SJCRH30 (cell line): ENCODE results near the gene SCARF2. TPM values are rescaled to one million over a fixed set of nuclear protein-coding genes. Genes with fewer than 3 reads are reported as not detected.

ENCODE experiments used
- DNase-seq, 2 experiments: peaks; one replicate each; pipeline ENCODE4 v3.0.0-alpha.2; 2015 to 2020
- H3K27ac ChIP-seq: fragments of 250-450 bp; sonication (Bioruptor Pico); 2 replicates; pipeline ENCODE4 v1.5.1; 2020; ENCODE audit warnings: mild to moderate bottlenecking, moderate library complexity
- H3K27me3 ChIP-seq: fragments of 250-450 bp; sonication (Bioruptor Pico); 2 replicates; pipeline ENCODE4 v1.5.1; 2020; ENCODE audit warnings: mild to moderate bottlenecking, moderate library complexity
- H3K36me3 ChIP-seq: fragments of 250-450 bp; sonication (Bioruptor Pico); 2 replicates; pipeline ENCODE4 v1.5.1; 2020; ENCODE audit warnings: mild to moderate bottlenecking, moderate library complexity
- H3K4me1 ChIP-seq: fragments of 250-450 bp; sonication (Bioruptor Pico); 2 replicates; pipeline ENCODE4 v1.5.1; 2020; ENCODE audit warnings: mild to moderate bottlenecking, moderate library complexity
- H3K4me3 ChIP-seq: fragments of 250-450 bp; sonication (Bioruptor Pico); 2 replicates; pipeline ENCODE4 v1.5.1; 2020; ENCODE audit warnings: mild to moderate bottlenecking, moderate library complexity
- H3K9me3 ChIP-seq: fragments of 250-450 bp; sonication (Bioruptor Pico); replicated peaks from 2 replicates; pipeline ENCODE4 v1.5.1; 2020; ENCODE audit warnings: mild to moderate bottlenecking, moderate library complexity
- total RNA-seq: library from RNA; depleted of rRNA; stranded (reverse); fragments of >200 nt; shearing (Covaris generic); gene quantifications from 2 replicates; pipeline ENCODE4 v1.2.3, GENCODE V29; 2014

Gene SCARF2
- total RNA-seq, 1 experiment from 2014 or later: 12.9 TPM

DNA sequence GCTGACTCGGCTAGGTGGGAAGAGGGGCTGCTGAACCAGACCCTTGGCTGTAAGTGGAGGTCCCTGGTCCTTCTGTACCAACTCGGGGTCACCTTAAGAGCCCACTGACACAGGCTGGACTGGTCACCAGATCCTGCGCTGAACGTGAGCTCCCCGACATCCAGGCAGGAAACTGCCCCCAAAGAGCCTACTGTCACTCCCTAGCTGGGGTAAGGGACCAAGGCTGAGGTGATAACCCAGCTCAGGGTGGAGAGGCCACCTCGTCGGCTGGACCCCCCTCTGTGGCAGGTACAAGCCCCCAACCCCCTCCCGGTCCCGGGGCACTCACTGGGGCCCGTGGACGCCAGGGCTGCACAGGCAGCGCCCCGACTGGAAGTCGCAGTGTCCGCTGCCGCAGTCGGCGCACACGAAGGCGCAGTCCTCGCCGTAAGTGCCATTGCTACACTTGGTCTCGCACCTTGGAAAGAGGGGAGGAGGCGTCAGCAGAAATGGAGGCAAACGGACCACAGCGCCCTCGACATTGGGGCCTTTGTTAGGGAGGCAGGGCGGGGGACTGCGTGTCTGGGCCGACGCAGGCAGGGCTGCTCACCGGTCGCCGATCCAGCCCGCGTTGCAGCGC lies 7.4 kb downstream of the SCARF2 start:
- no peaks in the 10 kb centered on the region for H3K9me3 ChIP-seq
- H3K36me3 ChIP-seq: peaks cover 29% of the 10 kb centered on the region
- no peak overlapping the region for H3K27ac ChIP-seq
- no peaks in the 10 kb centered on the region for H3K4me1 ChIP-seq
- no peaks in the 10 kb centered on the region for H3K27me3 ChIP-seq
- DNase-seq: no peak
- H3K4me3 ChIP-seq: no peak overlapping the region

- Histone ChIP-seq H3K27me3 (no peaks in the 10 kb centered on the region), H3K27ac (no peak overlapping the region), H3K4me3 (no peak overlapping the region), H3K36me3 (peaks cover 29% of the 10 kb centered on the region), H3K9me3 (no peaks in the 10 kb centered on the region), H3K4me1 (no peaks in the 10 kb centered on the region)
- no peak for DNase-seq
Measured at GRCh38 chr22:20429254-20430100, 8.1 kb downstream of the SCARF2 start.

- DNase-seq: no peak
- Histone ChIP-seq H3K27me3 (no peaks in the 10 kb centered on the region), H3K27ac (no peak overlapping the region), H3K36me3 (peaks cover 29% of the 10 kb centered on the region), H3K4me1 (no peaks in the 10 kb centered on the region), H3K9me3 (no peaks in the 10 kb centered on the region), H3K4me3 (no peak overlapping the region)
Measured at GRCh38 chr22:20428496-20429253, 8.9 kb downstream of the SCARF2 start.

- peaks cover 29% of the 10 kb centered on the region for H3K36me3 ChIP-seq
- no peak for DNase-seq
- H3K27ac ChIP-seq: no peak overlapping the region
- H3K4me1 ChIP-seq: no peaks in the 10 kb centered on the region
- H3K4me3 ChIP-seq: no peak overlapping the region
- H3K9me3 ChIP-seq: no peaks in the 10 kb centered on the region
- H3K27me3 ChIP-seq: no peaks in the 10 kb centered on the region
Measured at GRCh38 chr22:20427945-20428417, 9.6 kb downstream of the SCARF2 start.

DNA sequence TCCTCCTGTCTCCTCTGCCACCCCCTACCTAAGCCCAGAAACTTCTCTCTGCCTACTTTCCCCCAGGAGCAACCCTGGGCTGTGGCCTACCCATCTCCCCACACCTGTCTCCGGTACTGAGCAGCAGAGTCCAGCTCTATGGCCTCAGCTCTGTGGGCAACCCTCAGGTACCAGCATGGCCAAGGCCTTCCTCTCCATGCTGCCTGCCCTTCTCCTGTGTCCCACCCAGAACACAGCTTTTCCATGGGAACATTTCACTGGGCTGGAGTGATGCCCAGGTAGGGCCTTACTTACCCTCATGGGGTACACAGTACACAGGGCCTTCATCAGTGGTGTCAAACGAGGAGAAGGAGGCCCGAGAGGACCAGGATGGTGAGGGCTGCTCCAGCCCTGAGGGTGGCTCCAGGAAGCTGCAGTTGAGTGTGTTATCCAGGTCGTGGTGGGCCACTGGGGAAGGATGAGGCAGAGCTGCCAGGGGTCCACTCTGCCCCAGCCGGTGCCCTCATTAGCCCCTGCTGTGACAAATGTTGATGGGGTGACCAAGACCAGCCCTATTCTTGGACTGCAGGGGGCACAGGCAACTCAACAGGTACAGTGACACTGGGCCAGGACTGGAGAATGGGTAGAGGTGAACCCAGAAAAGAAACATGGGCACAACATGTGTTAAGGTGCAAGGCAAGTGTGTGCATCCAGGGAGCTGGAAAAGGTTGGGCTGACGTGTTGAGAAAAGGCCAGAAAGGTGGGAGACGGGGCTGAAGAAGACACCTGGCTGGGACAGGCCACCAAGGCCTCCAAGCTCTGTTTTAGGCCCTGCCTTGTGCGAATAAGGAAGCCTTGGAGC lies 10.3 kb downstream of the SCARF2 start:
- H3K36me3 ChIP-seq: peaks cover 29% of the 10 kb centered on the region

GRCh38 chr22:20426259-20426615 lies 11.4 kb downstream of the SCARF2 start:
- H3K4me1 ChIP-seq: no peaks in the 10 kb centered on the region
- no peak overlapping the region for H3K27ac ChIP-seq
- DNase-seq: no peak
- no peaks in the 10 kb centered on the region for H3K27me3 ChIP-seq
- H3K36me3 ChIP-seq: peaks cover 29% of the 10 kb centered on the region
- H3K4me3 ChIP-seq: no peak overlapping the region
- no peaks in the 10 kb centered on the region for H3K9me3 ChIP-seq

More for the DNA sequence above, 10.3 kb downstream of the SCARF2 start:
- DNase-seq: no peak
- H3K27me3 ChIP-seq: no peaks in the 10 kb centered on the region
- no peak overlapping the region for H3K4me3 ChIP-seq
- no peak overlapping the region for H3K27ac ChIP-seq
- H3K9me3 ChIP-seq: no peaks in the 10 kb centered on the region
- H3K4me1 ChIP-seq: no peaks in the 10 kb centered on the region

GRCh38 chr22:20425566-20426258 lies 11.9 kb downstream of the SCARF2 start:
- H3K36me3 ChIP-seq: peaks cover 28% of the 10 kb centered on the region
- H3K4me1 ChIP-seq: no peaks in the 10 kb centered on the region
- no peak overlapping the region for H3K4me3 ChIP-seq
- no peaks in the 10 kb centered on the region for H3K27me3 ChIP-seq
- no peak for DNase-seq
- H3K27ac ChIP-seq: no peak overlapping the region
- no peaks in the 10 kb centered on the region for H3K9me3 ChIP-seq

DNA sequence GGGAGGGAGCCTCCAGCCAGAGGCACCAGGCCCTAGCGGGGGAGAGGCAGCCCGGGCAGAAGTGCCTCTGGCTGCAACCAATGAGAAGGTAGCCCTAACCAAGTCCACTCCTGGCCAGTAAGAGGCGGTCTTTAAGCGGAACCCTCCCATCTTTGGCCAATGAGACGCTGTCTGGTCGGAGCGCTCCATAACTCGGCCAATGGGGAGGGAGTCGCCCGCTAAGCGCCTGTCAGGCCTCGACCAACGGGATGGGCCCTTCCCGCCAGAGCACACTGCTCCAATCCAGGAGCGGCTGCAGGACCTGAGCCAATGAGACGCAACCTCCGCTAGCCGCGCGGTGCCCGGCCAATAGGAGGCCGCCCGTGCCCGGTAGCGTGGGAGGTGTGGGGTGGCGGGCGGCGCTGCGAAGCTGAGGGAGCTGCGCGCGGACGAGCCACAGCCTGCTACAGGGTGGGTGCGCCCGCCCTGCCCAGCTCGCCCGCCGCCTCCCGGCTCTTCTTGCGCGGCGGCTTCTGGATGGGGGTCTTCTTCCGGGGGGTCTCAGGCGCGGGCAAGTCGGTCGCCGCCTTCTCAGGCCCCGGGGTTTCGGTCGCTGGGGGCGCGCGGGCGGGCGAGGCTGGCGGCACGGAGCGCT lies 12.6 kb downstream of the SCARF2 start:
- Histone ChIP-seq H3K9me3 (no peaks in the 10 kb centered on the region), H3K27me3 (no peaks in the 10 kb centered on the region), H3K27ac (no peak overlapping the region), H3K4me3 (no peak overlapping the region), H3K4me1 (no peaks in the 10 kb centered on the region), H3K36me3 (peaks cover 22% of the 10 kb centered on the region)
- DNase-seq: no peak

- no peaks in the 10 kb centered on the region for H3K27me3 ChIP-seq
- peaks cover 17% of the 10 kb centered on the region for H3K36me3 ChIP-seq
- H3K4me1 ChIP-seq: no peaks in the 10 kb centered on the region
- no peak overlapping the region for H3K27ac ChIP-seq
- H3K9me3 ChIP-seq: no peaks in the 10 kb centered on the region
- no peak for DNase-seq
- H3K4me3 ChIP-seq: no peak overlapping the region
Measured at GRCh38 chr22:20424568-20424931, 13.1 kb downstream of the SCARF2 start.

- Histone ChIP-seq H3K4me3 (no peak overlapping the region), H3K27ac (no peak overlapping the region), H3K9me3 (no peaks in the 10 kb centered on the region), H3K27me3 (no peaks in the 10 kb centered on the region), H3K4me1 (no peaks in the 10 kb centered on the region), H3K36me3 (peaks cover 13% of the 10 kb centered on the region)
- no peak for DNase-seq
Measured at GRCh38 chr22:20423906-20424551, 13.6 kb downstream of the SCARF2 start.

DNA sequence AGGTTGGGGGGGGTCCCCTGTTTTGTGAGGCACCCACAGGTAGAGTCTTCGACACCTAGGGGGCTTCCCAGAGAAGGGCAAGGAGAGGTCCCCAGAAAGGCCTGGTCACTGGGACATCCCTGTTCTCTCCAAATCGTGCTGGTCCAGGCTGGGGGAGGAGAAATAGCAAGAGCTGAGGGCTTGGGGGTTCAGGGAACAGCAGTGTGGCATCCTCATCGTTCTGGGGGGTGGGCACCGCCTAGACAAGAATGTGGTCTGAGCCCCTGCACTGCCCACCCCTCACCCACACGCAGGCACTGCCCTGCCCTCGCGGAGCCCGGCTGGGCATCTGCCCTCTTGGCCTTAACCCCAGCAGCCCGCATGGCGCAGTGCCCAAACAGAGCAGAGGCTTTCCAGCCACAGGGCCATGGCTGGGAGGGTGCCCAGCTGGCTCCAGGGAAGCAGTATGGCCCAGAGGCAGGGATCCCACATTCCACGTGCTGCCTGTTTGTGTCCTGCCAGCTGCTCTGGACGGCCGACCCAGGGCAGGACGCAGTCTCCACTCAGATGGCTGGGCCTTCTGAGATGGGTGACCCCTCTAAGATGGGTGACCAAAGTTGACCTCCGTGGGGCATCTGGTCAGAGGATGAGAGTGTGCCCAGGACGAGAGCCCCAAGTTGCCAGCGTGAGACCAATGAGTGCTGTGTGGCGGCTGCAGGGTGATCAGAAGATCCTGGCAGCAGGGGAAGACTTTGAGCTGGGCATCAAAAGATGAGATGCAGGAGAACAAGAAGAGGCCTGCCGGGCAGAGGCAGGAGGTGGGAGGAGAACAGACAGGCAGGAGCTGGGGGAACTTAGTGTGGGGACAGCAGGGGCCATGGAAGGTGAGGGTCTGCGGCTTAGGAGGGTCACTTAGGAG lies 14.4 kb downstream of the SCARF2 start:
- H3K4me3 ChIP-seq: no peak overlapping the region
- no peaks in the 10 kb centered on the region for H3K27me3 ChIP-seq
- no peaks in the 10 kb centered on the region for H3K9me3 ChIP-seq
- peaks cover 13% of the 10 kb centered on the region for H3K36me3 ChIP-seq
- H3K4me1 ChIP-seq: no peaks in the 10 kb centered on the region; the same call in 1 of the 2 replicates
- DNase-seq: no peak
- no peak overlapping the region for H3K27ac ChIP-seq

DNA sequence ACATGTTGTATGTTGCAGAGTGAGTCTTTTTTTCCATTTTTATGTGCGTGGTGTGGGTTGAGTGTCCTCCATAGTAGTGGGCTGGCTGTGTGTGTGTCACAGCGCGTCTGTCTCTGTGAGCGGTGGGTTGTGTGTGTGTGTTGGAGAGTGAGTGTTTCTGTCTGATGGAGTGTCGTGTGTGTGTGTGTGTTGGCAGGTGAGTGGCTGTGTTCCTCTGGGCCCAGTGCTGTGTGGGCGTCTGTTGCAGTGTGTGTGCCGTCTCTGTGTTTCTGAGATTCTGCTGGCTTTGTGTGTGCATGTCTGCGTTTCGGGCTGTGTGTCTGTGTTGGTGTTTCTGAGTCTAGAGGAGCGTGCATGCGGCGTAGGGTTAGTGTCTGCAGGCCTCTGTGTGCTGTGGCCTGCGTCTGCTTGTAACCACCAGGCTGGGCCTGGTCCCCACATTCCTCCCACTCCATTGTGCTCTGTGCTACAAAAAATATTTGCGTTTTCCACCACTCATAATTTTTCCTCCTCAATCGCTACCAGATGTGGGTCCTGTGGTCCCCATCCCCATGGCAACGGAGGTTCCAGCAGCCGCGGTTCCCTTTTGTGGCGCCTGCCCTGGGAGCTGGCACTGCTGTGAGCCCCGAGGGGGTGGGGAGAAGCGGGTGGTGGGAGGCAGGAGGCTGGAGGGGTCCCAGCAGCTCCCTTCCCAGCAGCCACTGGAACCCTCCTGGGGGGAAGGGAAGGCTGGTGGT lies 15.2 kb downstream of the SCARF2 start:
- no peak overlapping the region for H3K4me3 ChIP-seq
- H3K4me1 ChIP-seq: no peaks in the 10 kb centered on the region; the same call in 1 of the 2 replicates
- DNase-seq: no peak
- H3K9me3 ChIP-seq: no peaks in the 10 kb centered on the region
- H3K27me3 ChIP-seq: no peaks in the 10 kb centered on the region
- peaks cover 10% of the 10 kb centered on the region for H3K36me3 ChIP-seq
- no peak overlapping the region for H3K27ac ChIP-seq
